GM12874 (cell line): Measurements from ENCODE around the gene NR5A1.

Source experiments
- CTCF ChIP-seq: IDR thresholded peaks from 2 replicates; pipeline ENCODE4 v1.5.1; 2011; ENCODE audit warnings: low read depth, mild to moderate bottlenecking, control low read depth, low read length, moderate library complexity; ENCODE audit not compliant: insufficient read depth

NR5A1 gene

GRCh38 chr9:124455820-124456219 is 51.4 kb downstream of the NR5A1 start:
- TF ChIP-seq CTCF = no peak

GRCh38 chr9:124454791-124455443 is 52.3 kb downstream of the NR5A1 start:
- TF ChIP-seq CTCF = no peak

GRCh38 chr9:124454296-124454695 is 52.9 kb downstream of the NR5A1 start:
- no peak for TF ChIP-seq CTCF

GRCh38 chr9:124453586-124454191 is 53.5 kb downstream of the NR5A1 start:
- no peak for TF ChIP-seq CTCF

GRCh38 chr9:124452841-124453585 is 54.2 kb downstream of the NR5A1 start:
- TF ChIP-seq CTCF = no peak

- TF ChIP-seq CTCF = no peak
These were observed 54.9 kb downstream of the NR5A1 start for GRCh38 chr9:124452326-124452725.

- TF ChIP-seq CTCF = no peak
These were observed 56.1 kb downstream of the NR5A1 start for GRCh38 chr9:124450931-124451661.
